KOPT-K1 (cell line): ENCODE measurements around the gene DTWD2.
"Not testable (repeated sequence)": the region's sequence is repeated elsewhere in the genome, so short reads cannot be mapped to it uniquely, and the experiment has no call there.

Experiments
- H3K27ac ChIP-seq: fragments of 200-600 bp; sonication (generic); 2 replicates; pipeline ENCODE4 v1.5.1; 2016; ENCODE audit warnings: antibody characterized with exemption, mild to moderate bottlenecking, low read depth, low read length; ENCODE audit not compliant: poor library complexity, severe bottlenecking
- H3K36me3 ChIP-seq: fragments of 200-600 bp; sonication (generic); 2 replicates; pipeline ENCODE4 v1.5.1; 2017; ENCODE audit warnings: antibody characterized with exemption, mild to moderate bottlenecking, low read length, moderate library complexity; ENCODE audit not compliant: insufficient read depth
- H3K9me3 ChIP-seq: fragments of 200-600 bp; sonication (generic); 2 replicates; pipeline ENCODE4 v1.5.1; 2017; ENCODE audit warnings: antibody characterized with exemption, low read length, mild to moderate bottlenecking; ENCODE audit not compliant: insufficient read depth, poor library complexity, severe bottlenecking

Gene DTWD2

GRCh38 chr5:119017994-119018393 is 29.6 kb upstream of the DTWD2 start:
- Histone ChIP-seq H3K27ac (no peak overlapping the region), H3K9me3 (no peaks in the 10 kb centered on the region), H3K36me3 (no peaks in the 10 kb centered on the region)

DNA sequence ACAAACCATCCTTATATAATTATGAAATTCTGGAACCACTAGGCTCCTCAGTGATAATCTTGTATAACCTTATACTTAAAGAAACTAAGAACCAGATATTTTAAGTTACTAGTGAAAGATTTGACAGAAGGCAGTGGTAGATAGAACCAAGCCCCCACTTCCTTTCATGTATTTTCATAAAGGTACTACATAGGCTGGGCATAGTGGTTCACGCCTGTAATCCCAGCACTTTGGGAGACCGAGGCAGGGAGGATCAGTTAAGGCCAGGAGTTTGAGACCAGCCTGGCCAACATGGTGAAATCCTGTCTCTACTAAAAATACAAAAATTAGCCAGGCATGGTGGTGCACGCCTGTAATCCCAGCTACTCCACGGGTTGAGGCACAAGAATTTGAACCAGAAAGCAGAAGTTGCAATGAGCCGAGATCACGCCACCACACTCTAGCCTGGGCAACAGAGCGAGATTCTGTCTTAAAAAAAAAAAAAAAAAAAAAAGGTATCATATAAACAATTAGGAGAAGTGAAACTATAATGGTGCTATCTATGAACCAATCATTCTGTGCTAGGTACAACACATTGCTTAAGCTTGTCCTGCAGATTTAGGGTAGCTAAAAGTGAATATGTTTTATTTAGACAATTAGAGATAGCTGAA is 27.9 kb upstream of the DTWD2 start:
- H3K9me3 ChIP-seq: no peaks in the 10 kb centered on the region
- no peak overlapping the region for H3K27ac ChIP-seq
- no peaks in the 10 kb centered on the region for H3K36me3 ChIP-seq

GRCh38 chr5:119011186-119011585 is 22.8 kb upstream of the DTWD2 start:
- Histone ChIP-seq H3K9me3 (no peaks in the 10 kb centered on the region), H3K27ac (no peak overlapping the region), H3K36me3 (no peaks in the 10 kb centered on the region)

GRCh38 chr5:119010206-119010605 is 21.9 kb upstream of the DTWD2 start:
- H3K9me3 ChIP-seq: no peaks in the 10 kb centered on the region
- no peak overlapping the region for H3K27ac ChIP-seq
- H3K36me3 ChIP-seq: no peaks in the 10 kb centered on the region

DNA sequence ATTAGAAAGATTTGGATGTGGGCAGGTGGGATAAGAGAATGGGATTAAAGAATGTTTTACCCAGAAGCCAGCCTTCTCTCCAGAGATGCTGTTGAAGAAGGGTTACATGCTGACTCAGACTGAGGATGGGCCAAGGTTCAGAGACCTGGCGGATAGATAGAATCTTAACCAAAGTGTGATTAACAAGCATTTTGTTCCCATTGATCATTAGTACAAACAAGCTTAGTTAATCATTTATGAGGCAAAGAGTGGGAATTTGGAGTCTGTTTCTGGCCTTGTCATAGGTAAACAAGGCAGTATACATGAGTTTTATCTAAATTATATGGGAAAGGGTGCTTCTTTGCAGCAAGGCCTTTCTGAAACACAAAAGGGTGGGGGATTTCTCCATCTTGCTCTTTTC is 20.8 kb upstream of the DTWD2 start:
- no peak overlapping the region for H3K27ac ChIP-seq
- no peaks in the 10 kb centered on the region for H3K36me3 ChIP-seq
- no peaks in the 10 kb centered on the region for H3K9me3 ChIP-seq

GRCh38 chr5:118999696-119000095 is 11.3 kb upstream of the DTWD2 start:
- no peak overlapping the region for H3K27ac ChIP-seq
- H3K36me3 ChIP-seq: no peaks in the 10 kb centered on the region
- peaks cover 53% of the 10 kb centered on the region for H3K9me3 ChIP-seq

DNA sequence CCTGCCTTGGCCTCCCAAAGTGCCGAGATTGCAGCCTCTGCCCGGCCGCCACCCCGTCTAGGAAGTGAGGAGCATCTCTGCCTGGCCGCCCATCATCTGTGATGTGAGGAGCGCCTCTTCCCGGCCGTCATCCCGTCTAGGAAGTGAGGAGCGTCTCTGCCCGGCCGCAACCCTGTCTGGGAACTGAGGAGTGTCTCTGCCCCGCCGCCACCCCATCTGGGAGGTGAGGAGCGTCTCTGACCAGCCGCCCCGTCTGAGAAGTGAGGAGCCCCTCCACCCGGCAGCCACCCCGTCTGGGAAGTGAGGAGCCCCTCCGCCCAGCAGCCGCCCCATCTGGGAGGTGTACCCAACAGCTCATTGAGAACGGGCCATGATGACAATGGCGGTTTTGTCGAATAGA is 10.5 kb upstream of the DTWD2 start:
- H3K36me3 ChIP-seq, H3K27ac ChIP-seq: not testable (repeated sequence)
- H3K9me3 ChIP-seq: peaks cover 53% of the 10 kb centered on the region

GRCh38 chr5:118996098-118996497 is 7.8 kb upstream of the DTWD2 start:
- Histone ChIP-seq H3K27ac (no peak overlapping the region), H3K9me3 (peaks cover 53% of the 10 kb centered on the region), H3K36me3 (no peaks in the 10 kb centered on the region)

GRCh38 chr5:118994595-118994994 is 6.2 kb upstream of the DTWD2 start:
- Histone ChIP-seq H3K9me3 (peaks cover 40% of the 10 kb centered on the region), H3K36me3 (no peaks in the 10 kb centered on the region), H3K27ac (no peak overlapping the region)

DNA sequence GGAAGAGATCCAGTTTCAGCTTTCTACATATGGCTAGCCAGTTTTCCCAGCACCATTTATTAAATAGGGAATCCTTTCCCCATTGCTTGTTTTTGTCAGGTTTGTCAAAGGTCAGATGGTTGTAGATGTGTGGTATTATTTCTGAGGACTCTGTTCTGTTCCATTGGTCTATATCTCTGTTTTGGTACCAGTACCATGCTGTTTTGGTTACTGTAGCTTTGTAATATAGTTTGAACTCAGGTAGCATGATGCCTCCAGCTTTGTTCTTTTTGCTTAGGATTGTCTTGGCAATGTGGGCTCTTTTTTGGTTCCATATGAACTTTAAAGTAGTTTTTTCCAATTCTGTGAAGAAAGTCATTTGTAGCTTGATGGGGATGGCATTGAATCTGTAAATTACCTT is 4.8 kb upstream of the DTWD2 start:
- peaks cover 35% of the 10 kb centered on the region for H3K9me3 ChIP-seq
- not testable (repeated sequence) for H3K36me3 ChIP-seq, H3K27ac ChIP-seq

- peaks cover 24% of the 10 kb centered on the region for H3K9me3 ChIP-seq
- not testable (repeated sequence) for H3K36me3 ChIP-seq, H3K27ac ChIP-seq
Observed at GRCh38 chr5:118992055-118992454, 3.7 kb upstream of the DTWD2 start.

DNA sequence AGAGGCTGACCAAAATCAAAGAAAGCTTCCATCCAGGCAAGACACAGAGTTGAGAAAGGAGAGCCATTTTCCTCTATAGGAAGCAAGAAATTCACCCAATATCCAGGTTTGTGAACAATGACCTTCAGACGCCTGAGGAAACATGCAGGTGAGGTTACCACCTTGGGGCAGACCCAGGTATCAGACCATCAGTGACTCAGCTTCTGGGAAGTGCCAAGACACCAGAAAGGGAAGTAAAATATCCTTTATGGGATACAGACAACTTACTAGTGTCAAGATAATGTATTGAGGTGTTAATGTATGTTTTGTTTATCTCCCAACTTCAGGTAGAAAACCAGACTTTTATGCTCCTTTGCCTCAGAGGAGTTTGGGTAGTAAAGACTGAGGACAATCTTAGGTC is 2.2 kb upstream of the DTWD2 start:
- no peaks in the 10 kb centered on the region for H3K36me3 ChIP-seq
- no peak overlapping the region for H3K27ac ChIP-seq
- H3K9me3 ChIP-seq: peaks cover 9% of the 10 kb centered on the region

GRCh38 chr5:118989816-118990215 is 1.5 kb upstream of the DTWD2 start:
- Histone ChIP-seq H3K9me3 (peaks cover 2% of the 10 kb centered on the region), H3K27ac (no peak overlapping the region), H3K36me3 (no peaks in the 10 kb centered on the region)

- peak overlapping the region; percentile 81 for H3K27ac ChIP-seq
- no peaks in the 10 kb centered on the region for H3K36me3 ChIP-seq
- no peaks in the 10 kb centered on the region for H3K9me3 ChIP-seq
Observed at GRCh38 chr5:118988866-118989180, 476 bp upstream of the DTWD2 start.

GRCh38 chr5:118984602-118985001 is 3.7 kb downstream of the DTWD2 start:
- Histone ChIP-seq H3K36me3 (no peaks in the 10 kb centered on the region), H3K27ac (no peak overlapping the region), H3K9me3 (no peaks in the 10 kb centered on the region)

GRCh38 chr5:118981783-118982182 is 6.6 kb downstream of the DTWD2 start:
- Histone ChIP-seq H3K9me3 (peaks cover 12% of the 10 kb centered on the region), H3K27ac (no peak overlapping the region), H3K36me3 (no peaks in the 10 kb centered on the region)

DNA sequence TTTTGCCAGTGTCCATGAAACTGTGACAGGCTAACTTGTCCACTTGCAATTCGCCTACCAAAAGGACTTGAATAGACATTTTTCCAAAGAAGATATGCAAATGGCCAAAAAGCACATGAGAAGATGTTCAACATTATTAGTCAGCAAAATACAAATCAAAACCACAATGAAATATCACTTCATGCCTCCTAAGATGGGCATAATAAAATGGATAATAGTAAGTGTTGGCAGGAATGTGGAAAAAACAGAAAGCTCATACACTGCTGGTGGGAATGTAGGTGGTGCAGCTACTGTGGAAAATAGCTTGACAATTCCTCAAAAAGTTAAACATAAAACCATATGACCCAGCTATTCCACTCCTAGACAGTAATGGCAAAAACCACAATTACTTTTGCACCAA is 7.9 kb downstream of the DTWD2 start:
- H3K9me3 ChIP-seq: peaks cover 21% of the 10 kb centered on the region
- no peaks in the 10 kb centered on the region for H3K36me3 ChIP-seq
- H3K27ac ChIP-seq: no peak overlapping the region
